ENCODE measurements around the gene TAX1BP1. TPM values are rescaled to one million over a fixed set of nuclear protein-coding genes. Genes with fewer than 3 reads are reported as not detected.
"Not testable (repeated sequence)": the region's sequence is repeated elsewhere in the genome, so short reads cannot be mapped to it uniquely, and the experiment has no call there.

The TAX1BP1 gene
- total RNA-seq, 1 donor from 2014 or later = 146 TPM

DNA sequence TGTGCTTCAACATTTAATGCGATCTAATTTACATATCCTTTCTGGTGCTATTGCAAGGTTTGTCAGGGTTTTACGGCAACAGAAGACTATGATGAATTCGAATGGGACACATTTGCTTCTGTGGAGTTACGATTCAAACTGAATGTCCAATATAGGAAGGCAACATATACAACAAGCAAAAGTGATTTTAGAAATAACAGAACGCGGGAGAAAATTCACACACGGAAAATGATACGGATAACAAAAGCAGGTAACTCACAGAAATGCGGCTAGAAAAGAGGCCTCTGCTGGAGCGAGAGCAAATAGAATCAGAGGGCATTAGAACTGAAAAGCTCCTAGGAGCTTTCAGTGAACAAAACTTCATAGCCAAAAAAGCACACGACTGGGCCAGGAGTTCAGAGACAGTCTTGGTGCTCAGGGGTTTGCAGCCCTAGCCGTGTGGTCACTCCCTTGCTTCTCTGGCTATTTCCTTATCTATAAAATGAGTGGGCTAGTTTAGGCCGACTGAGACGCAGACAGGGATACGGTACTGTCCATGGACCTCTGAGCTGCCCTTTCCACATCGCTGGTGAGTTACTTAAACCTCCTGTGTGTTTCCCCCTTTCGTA lies 557 bp upstream of the TAX1BP1 start:
- DNase-seq (ENCODE audit: low spot score) = no peak

DNA sequence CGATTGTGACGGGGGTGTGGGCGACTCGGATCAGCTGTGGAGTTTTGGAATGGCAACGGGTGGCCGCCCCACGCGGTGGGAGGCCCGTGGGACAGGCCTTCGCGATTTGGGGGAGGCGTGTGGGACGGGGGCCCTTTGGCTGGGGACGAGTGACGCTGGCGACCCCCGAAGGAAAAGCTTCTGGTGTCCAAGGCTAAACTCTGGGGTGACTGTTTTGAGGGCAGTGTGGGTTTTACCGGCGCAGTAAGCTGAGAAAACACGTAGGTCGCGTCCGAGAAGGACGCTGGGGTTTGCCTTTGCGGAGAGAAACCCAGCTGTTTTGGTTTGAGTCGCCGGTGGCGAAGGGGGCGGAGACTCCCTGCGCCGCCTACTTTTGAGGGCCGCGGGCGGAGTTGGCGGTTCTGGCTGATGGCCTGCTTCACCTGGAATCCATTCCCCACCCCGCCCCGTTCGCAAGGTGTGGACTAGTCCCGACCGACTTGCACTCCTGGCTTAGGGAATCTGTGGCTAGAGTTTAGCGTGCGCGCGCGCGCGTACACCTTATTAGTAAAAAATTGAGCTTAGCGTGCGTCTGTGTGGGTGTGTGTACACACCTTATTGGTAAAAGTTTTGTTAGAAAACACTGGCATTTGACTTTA lies 606 bp downstream of the TAX1BP1 start:
- DNase-seq (ENCODE audit: low spot score) = peak; percentile 93

DNA sequence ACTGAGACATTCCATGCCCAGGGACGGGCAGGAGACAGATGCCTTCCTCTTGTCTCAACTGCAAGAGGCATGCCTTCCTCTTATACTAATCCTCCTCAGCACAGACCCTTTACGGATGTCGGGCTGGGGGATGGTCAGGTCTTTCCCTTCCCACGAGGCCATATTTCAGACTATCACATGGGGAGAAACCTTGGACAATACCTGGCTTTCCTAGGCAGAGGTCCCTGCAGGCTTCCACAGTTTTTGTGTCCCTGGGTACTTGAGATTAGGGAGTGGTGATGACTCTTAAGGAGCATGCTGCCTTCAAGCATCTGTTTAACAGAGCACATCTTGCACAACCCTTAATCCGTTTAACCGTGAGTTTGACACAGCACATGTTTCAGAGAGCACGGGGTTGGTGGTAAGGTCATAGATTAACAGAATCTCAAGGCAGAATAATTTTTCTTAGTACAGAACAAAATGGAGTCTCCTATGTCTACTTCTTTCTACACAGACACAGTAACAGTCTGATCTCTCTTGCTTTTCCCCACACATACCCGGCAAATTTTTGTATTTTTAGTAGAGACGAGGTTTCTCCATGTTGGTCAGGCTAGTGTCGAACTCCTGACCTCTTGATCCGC lies 2.2 kb downstream of the TAX1BP1 start:
- not testable (repeated sequence) for DNase-seq (ENCODE audit: low spot score)

DNA sequence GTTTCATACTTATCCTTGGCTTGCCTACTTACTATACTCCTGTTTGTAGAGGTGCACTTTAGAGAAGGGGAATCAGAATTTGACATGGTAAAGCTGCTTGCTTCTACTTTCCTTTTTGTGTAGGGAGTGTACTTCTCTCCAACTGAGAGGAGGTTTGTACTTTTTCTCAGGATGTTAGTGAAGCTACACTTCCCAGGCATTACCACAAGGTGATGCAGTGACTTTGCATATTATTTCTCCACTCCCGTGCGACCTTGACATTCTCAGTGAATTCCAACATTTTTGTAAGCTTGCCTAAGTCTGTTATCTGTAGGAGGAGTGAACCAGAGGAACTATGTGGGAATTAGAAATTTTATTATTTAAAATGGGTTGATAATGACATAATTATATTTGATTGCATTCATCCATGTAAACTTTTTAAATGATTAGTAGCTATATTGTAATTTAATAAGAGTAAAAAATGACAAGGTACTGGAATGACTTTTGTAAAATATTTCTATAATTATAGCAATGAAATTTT lies 5.2 kb downstream of the TAX1BP1 start:
- DNase-seq (ENCODE audit: low spot score) = no peak

DNA sequence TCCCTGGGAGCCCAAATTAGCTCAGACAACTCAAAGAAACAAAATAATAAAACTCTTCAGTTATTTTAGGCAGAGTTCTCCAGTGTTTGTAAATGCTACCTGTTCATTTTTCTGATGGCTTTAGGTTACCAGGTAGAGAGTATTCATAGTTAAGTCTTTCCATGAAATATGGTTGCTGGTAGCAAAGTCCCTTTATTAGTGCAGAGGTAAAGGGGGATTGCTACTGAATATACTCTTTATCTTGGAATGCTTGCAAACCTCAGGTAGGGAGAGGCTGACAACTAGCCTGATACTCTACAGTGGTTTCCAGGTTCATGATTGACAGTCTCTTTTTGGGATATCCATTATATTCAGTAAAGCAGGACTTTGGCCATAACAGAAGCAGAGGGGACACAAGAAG lies 6.5 kb downstream of the TAX1BP1 start:
- no peak for DNase-seq (ENCODE audit: low spot score)

DNA sequence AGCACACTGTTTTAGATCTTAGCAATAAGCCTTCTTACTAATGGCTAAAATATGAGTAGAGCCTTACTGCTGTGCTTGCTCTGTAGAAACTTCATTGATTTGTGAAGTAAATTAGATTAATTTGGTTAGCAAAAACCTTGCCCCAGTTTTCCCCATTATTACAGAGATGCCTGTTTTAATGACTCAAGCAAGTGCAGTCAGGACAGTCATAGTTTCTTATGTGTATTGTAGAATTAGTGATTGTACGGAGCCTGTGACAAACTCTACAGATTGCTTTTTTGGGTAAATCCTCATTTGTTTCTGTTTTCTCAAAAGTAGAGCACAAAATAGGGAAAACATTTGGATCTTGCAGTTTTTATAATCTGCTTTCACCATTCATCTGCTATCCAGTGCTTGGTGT lies 7.0 kb downstream of the TAX1BP1 start:
- DNase-seq (ENCODE audit: low spot score) = no peak

DNA sequence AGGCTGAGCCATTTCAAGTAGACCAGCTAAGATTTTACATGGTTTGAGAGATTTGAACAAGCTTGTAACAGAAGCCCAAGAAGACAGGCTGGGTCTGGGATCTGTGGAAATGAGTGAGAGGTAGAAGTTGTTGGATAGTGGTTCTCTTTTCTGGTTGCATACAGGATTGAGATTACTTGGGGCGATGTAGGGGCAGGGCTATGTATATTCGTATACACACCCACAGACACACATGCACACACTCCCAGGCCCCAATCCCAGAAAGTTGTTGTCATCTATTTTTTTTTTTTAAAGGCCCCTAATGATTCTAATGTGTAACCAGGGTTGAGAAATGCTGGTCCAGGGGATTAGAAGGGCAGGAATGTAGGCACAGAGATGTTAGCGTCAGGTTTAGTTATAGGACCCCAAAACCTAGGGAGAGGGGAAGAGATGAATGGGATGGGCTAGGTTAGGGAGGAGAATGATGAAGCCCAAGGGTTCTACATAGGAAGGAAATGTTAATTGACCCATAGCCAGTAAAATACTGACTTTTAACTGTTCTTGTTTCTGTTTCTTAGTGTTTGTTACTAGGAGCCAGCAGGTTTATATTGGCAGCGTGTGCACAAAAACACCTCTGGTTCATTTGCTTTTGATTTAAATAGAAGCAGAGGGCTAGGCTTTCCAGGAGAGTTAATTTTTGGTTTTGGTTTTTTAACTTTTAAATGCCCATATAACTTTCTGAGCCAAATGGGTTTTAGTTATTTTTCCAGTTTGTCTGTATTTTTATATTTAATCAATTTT lies 7.8 kb downstream of the TAX1BP1 start:
- no peak for DNase-seq (ENCODE audit: low spot score)

DNA sequence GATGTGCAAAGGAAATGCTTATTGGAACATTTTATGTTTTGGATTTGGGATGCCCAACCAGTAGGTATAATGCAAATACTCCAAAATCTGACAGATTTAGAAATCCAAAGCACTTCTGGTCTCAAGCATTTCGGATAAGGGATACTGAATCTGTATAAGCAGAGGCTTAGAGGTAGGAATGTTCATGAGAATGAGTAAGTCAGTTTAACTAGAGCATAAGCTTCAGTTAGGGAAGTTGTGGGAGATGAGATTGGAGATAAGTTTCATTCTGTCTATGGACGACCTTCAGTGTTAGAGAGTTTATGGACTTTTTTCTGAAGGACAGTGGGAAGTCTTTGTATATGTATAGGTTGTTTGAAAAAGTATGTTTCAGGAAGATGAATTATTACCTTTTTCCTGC lies 10.4 kb downstream of the TAX1BP1 start:
- DNase-seq (ENCODE audit: low spot score) = no peak

DNA sequence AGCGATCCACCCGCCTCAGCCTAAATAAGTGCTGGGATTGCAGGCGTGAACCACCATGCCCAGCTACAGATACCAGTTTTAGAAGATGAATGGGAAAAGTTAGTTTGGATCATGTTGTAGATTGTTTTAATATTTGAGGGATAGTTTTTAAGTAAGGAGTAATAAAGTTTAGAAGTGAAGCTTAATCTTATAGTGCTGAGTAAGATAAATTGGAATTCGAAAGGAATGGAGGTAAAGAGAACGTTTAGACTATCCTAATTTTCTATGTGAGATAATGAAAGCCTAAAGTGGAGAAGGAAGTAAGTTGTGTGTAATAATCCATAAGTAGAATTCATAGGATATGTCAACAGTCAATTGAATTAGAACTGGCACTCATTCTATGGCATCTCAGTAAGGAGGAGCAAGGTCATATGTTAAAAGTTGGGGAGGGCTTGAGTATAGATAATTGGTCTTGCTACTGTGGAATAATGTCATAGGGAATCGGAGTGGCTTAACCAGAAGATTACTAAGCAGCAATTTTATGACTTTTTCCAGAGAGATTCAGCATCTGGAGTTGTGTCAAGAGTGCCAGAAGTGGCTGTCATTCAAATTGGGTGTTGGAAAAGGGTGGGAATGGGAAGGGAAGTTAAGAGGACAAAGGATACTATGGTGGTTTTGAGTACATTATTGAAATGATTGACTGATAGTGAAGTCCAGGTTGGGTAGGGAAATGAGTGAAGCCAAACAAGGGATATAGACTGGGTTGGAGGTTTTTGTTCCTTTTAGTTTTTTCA lies 12.1 kb downstream of the TAX1BP1 start:
- DNase-seq (ENCODE audit: low spot score) = no peak

DNA sequence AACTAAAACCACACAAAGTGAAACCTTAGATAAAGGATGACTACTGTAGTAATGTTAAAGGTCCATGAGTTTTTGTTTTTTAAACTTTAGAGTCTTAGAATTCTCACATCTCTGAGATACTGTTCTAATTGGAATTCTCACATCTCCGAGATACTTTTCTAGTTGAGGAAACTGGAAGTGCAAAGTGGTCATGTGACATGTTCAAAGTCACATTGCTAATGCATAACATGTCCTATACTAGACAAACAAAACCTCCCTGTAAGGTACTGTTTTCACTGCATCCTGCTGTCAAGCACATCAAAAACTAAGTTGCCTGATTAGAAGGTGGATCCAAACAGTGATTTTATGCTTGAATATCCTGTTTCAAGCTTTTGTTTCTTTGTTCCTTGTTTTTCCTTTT lies 13.9 kb downstream of the TAX1BP1 start:
- no peak for DNase-seq (ENCODE audit: low spot score)

DNA sequence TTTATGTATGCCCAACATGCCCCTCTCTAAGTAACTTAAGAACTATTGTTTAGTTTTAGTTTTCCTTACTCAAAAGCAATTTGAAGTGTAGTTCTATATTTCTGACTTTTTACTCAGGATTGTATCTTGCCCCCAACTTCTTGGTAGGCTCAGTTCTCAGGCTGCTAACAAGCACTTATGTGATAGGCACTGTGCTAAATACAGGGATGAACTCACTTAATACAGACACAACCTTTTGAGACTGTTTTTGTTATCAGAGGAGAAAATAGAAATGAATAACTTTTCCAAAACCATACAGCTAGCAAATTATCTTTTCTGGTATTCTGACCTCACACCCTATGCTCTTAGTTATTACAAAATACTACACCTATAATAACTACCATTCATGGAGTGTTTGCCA lies 16.3 kb downstream of the TAX1BP1 start:
- no peak for DNase-seq (ENCODE audit: low spot score)

DNA sequence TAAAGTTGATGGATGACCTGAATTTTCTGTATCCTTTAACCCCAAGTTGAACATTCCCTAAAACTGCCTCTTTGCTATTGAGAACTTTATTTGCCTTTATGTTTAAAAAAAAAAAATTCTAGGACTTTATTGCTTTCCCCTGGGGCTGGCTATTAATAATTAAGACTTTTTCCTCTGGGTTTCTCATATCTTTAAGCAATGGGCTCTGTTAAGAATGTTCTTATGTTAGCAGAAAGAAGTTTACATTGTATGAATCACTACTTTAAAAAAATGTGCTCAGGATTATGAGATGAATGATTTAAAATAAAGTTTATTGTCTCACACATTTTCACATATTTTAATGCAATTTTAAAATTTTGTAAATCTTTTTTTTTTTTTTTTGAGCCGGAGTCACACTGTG lies 19.5 kb downstream of the TAX1BP1 start:
- DNase-seq (ENCODE audit: low spot score) = no peak

DNA sequence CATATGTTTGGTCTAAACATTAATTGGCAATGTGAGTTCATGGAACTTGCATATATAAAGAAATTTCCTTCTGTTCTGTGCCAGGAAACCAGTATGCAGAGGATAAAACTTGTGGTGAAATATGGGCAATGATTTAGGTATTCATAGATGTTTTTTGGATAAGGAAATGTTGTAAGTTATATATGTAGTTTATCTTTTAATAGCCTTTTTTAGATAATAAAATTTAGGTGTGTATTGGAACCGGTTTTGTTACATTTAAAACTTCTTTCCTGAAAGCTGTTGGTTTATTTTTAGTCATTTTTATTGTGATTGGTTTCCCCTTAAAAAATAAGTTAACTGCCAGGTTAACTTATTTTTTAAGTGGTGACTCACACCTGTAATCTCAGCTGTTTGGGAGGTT lies 22.1 kb downstream of the TAX1BP1 start:
- no peak for DNase-seq (ENCODE audit: low spot score)

DNA sequence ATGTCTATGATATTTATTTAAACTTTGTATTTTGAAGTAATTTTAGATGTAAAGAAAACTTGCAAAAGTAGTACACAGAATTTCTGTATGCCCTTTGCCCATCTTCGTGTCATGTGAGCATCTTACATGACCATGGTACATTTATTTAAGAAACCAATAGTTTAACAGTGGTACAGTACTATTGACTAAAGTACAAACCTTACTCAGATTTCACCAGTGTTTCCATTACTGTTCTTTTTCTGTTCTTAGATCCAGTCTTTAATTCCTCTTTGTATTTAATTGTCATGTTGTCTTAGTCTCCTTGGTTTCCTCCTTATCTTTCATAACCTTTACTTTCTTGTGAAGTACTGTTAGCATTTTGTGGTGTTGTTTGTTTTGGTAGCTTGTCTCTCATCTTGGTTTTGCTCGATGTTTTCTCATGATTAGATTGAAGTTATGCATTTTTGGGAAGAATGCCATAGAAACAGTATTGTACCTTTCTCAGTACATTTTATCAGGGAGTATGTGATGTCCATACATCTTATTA lies 24.1 kb downstream of the TAX1BP1 start:
- DNase-seq (ENCODE audit: low spot score) = no peak

DNA sequence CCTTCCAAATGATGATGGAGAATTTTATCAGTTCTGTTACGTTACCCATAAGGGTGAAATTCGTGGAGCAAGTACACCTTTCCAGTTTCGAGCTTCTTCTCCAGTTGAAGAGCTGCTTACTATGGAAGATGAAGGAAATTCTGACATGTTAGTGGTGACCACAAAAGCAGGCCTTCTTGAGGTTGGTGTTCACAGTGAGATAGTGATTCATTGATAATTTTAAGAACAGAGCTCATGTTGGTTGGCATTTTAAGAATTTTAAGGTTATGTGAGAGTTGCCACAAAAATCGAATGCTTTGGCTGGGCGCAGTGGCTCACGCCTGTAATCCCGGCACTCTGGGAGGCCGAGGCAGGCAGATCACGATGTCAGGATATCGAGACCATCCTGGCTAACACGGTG lies 25.9 kb downstream of the TAX1BP1 start:
- no peak for DNase-seq (ENCODE audit: low spot score)

DNA sequence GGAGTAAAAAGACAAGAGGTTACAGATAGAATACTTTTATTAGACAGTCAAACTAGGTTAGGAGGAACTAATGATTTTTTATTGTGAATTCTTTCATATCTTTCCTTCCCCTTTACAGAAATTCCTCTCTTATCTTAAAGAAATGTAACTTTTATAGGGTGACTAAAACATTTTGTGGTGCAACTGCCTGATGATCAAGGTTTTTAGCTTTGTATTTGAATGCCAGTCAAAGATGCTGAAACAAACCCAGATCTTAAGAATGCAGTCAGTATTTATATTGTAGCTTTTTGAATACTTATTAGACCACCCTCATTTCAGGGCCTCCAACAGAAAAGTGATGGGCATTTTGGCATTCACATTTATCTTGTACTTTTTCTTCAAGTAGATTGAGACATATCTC lies 27.4 kb downstream of the TAX1BP1 start:
- no peak for DNase-seq (ENCODE audit: low spot score)

DNA sequence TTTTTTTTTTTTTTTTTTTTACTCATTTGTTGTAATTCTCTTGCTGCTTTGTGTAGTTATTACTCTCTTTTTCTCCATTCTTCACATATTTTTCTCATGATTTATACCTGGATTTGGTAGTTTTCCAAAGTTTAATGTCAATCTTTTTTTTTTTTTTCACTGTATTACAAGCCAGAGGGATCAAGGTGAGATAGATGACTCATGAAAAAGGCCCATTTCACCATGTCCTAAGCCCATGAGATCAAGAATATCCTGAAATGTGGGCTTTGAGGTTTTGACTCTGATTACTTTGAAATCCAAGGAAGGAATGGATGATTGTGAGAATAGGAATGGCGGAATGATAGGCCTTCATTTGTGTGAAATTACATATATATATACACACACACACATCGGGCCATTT lies 31.1 kb downstream of the TAX1BP1 start:
- DNase-seq (ENCODE audit: low spot score) = no peak

DNA sequence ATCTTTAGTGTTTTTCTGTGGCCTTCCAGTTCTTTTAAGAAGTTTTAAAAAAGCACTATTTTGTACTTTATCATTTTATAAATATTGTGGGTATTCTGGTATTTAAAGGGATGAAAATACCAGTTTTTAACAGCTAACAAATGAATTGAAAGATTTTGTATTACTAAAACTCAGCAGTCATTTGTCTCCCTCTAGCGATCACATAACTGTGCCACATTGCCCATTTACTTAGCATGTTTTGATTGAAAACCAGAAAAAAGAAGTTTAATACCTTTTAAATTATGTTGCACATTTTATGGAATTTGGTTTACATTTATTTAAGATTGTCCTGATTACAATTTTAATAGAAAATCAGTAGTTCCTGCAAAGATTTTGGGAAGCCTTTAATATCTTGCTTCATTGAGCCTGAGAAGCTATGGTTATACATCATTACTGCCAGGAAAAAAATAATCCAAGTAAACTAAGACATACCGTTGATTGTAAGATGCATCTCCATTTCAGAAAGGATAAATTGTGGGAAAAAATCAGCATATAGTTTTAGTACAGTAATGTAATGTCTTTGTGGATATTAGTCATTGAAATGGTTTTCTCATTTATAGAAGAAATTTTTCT lies 34.9 kb downstream of the TAX1BP1 start:
- no peak for DNase-seq (ENCODE audit: low spot score)

DNA sequence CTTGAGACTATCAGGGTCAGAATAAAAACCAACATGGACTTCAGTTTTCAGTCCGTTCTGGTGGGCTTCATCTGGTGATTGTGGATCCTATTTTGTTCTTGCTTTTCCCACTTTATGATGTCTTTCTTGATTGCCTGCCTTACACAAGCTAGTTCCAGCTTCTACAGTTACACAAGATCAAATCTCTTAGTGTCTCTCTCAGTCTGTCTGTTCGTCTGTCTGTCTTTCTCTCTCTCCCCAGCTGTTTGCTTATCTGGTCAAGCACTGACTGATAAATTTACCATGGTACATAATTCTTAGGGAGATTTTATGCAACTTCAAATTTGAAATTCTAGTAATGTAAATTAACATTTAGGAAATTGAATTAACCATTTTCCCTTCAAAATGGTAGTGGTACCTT lies 35.8 kb downstream of the TAX1BP1 start:
- DNase-seq (ENCODE audit: low spot score) = no peak

DNA sequence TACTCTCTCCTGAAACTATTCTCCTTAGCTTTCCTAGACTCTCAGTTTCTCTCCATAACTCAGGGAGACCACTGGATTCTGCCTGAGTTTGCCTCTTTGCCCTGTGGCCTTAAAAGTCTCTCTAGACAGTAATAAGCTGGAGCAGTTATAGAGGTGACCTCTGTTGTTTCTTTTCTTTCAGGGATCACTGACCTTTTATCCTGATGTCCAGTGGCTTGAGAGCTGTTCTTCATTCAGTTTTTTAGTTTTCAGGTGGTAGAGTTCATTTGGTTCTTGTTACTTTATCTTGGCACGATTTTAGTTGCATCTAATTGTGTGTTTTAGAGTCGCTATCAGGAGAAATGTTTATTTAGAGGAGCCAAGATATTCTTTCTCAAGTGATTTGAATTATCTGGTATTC lies 37.7 kb downstream of the TAX1BP1 start:
- no peak for DNase-seq (ENCODE audit: low spot score)

DNA sequence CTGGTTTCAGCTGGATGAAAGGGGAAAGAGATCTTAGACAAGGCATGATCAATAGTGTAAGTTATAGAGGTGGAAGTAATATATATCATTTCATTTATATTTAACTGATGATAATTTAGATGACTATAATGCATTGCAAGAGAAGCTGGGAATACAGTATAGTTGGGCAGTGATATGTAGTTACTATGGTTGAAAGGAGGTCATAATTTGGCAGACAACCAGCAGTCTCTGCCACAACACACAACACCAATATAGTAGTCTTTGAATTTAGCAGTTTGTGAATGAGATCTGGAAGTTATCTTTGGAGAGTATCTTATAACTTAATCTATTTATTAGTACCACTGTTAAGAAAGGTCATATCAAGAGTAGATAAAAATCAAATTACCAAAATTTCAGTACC lies 39.9 kb downstream of the TAX1BP1 start:
- no peak for DNase-seq (ENCODE audit: low spot score)
